Astrocyte of the hippocampus (primary cell): Measurements from ENCODE around the gene NTRK3.

Experiments
- DNase-seq: peaks from one replicate; pipeline ENCODE4 v3.0.0; 2011; ENCODE audit warnings: low read depth, low spot score

The NTRK3 gene

DNA sequence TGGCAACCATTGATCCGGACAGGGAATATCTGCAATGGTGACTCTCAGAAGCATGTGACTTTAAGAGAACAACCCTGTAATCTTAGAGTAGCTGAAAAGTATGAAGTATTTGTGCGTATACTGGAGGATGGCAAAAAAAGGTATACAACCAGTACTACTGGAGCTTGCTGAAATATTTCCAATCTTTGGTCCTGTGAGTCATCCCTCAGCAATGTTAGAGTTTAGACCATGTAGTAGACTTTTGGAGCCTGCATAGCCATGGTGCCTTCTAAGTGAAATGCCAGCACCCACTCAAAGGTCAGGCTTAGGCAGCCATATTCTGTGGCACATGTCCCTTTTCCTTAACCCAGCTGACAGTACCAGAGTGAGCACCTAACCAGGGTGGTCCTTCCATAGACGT lies 429.4 kb downstream of the NTRK3 start:
- DNase-seq = peak; percentile 60

DNA sequence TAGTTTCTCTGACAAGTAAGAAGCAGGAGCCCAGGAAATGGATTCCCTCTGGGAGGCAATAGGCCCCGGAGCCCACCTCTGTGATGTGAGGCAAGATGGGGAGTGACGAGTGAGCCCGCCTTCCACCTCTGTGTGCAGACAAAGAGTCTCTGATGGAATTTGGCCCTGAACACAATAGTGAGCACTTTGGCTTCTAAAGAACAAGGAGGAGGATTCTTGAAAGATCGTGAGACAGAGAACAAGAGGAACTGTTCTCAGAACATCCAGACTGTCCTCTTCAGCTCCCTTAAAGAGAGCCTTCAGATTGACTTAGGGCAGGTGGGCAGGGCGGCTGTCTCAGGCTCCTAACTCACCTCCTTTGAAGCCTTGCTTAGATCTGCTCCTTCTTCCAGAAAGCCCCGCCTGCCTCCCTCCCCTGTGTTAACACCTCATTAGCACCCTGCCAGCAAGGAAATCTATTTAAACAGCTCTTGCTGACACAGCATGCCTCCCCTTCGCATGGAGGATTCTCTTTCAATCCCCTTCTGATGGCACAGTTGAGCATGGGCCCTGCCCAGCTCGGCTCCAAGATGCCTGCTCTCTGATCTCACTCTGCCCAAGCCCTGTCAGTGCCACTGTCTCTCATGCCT lies 430.3 kb downstream of the NTRK3 start:
- no peak for DNase-seq

DNA sequence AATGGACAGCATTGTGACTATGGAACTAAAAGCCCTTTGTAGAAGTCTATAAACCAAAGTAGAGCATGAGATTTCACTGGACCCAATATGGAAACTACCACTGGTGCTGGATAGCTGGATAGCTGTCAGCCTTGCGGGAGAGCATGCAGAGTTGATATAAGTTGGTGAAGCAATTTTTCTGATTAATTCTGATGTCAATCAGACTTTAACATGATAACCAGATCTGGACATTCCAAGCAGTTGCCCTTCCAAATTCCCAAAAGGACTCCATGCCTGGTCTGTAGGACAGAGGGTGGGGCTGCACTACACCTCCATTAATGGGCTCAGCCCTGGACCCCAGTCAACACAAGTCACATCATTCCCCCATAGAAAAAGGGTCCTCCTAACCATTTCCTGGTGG lies 437.8 kb downstream of the NTRK3 start:
- no peak for DNase-seq

DNA sequence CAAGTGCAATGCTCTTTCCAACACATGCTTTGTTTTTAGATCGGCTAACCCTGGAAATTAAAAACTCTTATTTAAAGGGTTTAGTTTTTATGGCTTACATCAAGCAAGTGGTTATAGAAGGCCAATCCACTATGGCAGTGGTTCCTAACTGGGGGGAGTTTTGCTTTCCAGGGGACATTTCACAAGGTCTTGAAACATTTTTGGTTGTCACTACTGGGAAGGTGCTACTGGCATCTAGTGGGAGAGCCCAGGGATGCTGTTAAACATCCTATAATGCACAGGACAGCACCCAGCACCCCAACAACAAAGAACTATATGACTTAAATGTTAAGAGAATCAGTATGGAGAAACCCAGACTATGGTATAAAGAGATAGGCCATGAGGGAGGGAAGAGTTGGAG lies 439.0 kb downstream of the NTRK3 start:
- peak; percentile 12 for DNase-seq

DNA sequence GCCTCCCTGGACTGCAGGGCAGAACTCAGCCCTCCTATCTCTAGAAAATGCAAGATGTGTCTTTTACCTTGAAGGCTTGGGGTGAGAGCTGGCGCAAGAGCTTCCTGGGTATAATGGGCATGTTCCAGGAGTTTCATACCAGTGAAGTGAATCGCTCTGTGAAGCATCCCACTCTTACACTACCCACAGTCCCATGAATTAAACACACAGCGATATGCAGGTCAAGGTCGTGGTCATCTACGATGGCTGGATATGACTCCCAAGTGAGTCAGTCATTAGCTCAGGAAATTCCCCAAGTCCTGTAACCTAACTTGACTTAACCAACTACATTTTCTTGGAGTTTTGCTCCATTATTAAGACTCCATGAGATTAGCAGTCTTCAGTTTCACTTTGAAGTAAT lies 439.7 kb downstream of the NTRK3 start:
- DNase-seq = peak; percentile 84

DNA sequence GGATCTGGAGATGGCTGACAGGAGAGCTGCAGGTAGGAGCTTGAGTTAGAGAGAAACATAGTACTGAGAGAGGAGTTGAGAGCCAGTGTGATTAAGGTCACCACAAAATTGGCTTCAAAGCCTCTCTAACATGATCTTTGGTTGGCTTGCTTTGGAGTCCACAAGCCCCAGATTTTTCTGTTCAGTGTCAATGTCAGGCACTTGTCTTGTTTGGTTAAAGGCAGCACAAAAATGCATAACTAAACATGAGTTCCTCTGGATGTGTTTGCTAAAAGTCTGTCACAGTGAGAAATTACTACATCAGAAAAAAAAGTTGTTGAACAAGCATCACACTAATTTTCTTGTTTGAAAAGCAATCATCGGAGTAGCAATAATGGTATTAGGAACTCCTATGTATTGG lies 440.5 kb downstream of the NTRK3 start:
- peak; percentile 43 for DNase-seq
